Calu3 (cell line): Measurements from ENCODE around the gene SLC26A3. TPM values are rescaled to one million over a fixed set of nuclear protein-coding genes. Genes with fewer than 3 reads are reported as not detected.

ENCODE experiments used
- BruUV-seq: library from RNA; stranded (reverse); fragments of 400-500 nt; replicated peaks from 2 replicates; lab custom pipeline; 2021; lab: Mats Ljungman, UMichigan
- CTCF ChIA-PET: fragments of 300-600 bp; sonication (Branson Sonifier 250); formaldehyde crosslinking; loops from one replicate; lab custom pipeline; 2022; ENCODE audit warnings: antibody characterized with exemption; lab: Charles Lee
- DNase-seq: peaks from one replicate; pipeline ENCODE4 v3.0.0; 2022
- H3K27ac Mint-ChIP-seq: one replicate; pipeline ENCODE4 v1.8.0; 2022; ENCODE audit warnings: mixed read lengths; ENCODE audit not compliant: unreplicated experiment
- H3K27me3 Mint-ChIP-seq: one replicate; pipeline ENCODE4 v1.8.0; 2022; ENCODE audit warnings: mixed read lengths; ENCODE audit not compliant: unreplicated experiment
- H3K36me3 Mint-ChIP-seq: one replicate; pipeline ENCODE4 v1.8.0; 2022; ENCODE audit warnings: mild to moderate bottlenecking, moderate library complexity, mixed read lengths; ENCODE audit not compliant: insufficient read depth, unreplicated experiment
- H3K4me1 Mint-ChIP-seq: one replicate; pipeline ENCODE4 v1.8.0; 2022; ENCODE audit warnings: mild to moderate bottlenecking, low read depth, mixed read lengths; ENCODE audit not compliant: unreplicated experiment
- H3K4me3 Mint-ChIP-seq: one replicate; pipeline ENCODE4 v1.8.0; 2022; ENCODE audit warnings: mild to moderate bottlenecking, low read depth, moderate library complexity, mixed read lengths; ENCODE audit not compliant: unreplicated experiment
- H3K9me3 Mint-ChIP-seq: one replicate; pipeline ENCODE4 v1.8.0; 2022; ENCODE audit warnings: low read depth, mixed read lengths; ENCODE audit not compliant: unreplicated experiment
- CTCF ChIP-seq: fragments of 200-600 bp; IDR thresholded peaks from one replicate; pipeline ENCODE4 v1.8.0; 2022; ENCODE audit warnings: antibody characterized with exemption; ENCODE audit not compliant: unreplicated experiment
- intact Hi-C: fragments of 100-400 bp; cut with micrococcal nuclease; formaldehyde crosslinking; loops from one replicate; pipeline ENCODE4 v1.10.0; 2022; ENCODE audit not compliant: unreplicated experiment
- total RNA-seq: library from RNA; stranded (reverse); gene quantifications from 2 replicates; pipeline ENCODE4 v1.2.3, GENCODE V29; 2022

Gene SLC26A3
- total RNA-seq, 1 experiment from 2014 or later: not detected

GRCh38 chr7:107767391-107767790 lies 35.6 kb downstream of the SLC26A3 start:
- no peaks in the 10 kb centered on the region for H3K4me1 Mint-ChIP-seq
- H3K9me3 Mint-ChIP-seq: no peaks in the 10 kb centered on the region
- H3K36me3 Mint-ChIP-seq: no peaks in the 10 kb centered on the region
- DNase-seq: no peak
- intact Hi-C loops: no loop called here
- BruUV-seq: no TSS peak
- CTCF ChIA-PET: no interaction called here
- H3K27me3 Mint-ChIP-seq: peaks cover 22% of the 10 kb centered on the region
- TF ChIP-seq CTCF: no peak
- H3K4me3 Mint-ChIP-seq: no peak overlapping the region
- no peak overlapping the region for H3K27ac Mint-ChIP-seq

- no peak overlapping the region for H3K4me3 Mint-ChIP-seq
- intact Hi-C loops: no loop called here
- H3K4me1 Mint-ChIP-seq: no peaks in the 10 kb centered on the region
- TF ChIP-seq CTCF: no peak
- no peaks in the 10 kb centered on the region for H3K27me3 Mint-ChIP-seq
- BruUV-seq: TSS peak; percentile 20
- CTCF ChIA-PET: no interaction called here
- H3K36me3 Mint-ChIP-seq: peaks cover 17% of the 10 kb centered on the region
- H3K9me3 Mint-ChIP-seq: no peaks in the 10 kb centered on the region
- no peak overlapping the region for H3K27ac Mint-ChIP-seq
- no peak for DNase-seq
Observed at GRCh38 chr7:107758667-107759066, 44.4 kb downstream of the SLC26A3 start.

- no peak for DNase-seq
- intact Hi-C loops: no loop called here
- no peaks in the 10 kb centered on the region for H3K27me3 Mint-ChIP-seq
- H3K9me3 Mint-ChIP-seq: no peaks in the 10 kb centered on the region
- H3K36me3 Mint-ChIP-seq: peaks cover 28% of the 10 kb centered on the region
- H3K4me1 Mint-ChIP-seq: no peaks in the 10 kb centered on the region
- H3K4me3 Mint-ChIP-seq: no peak overlapping the region
- CTCF ChIA-PET: no interaction called here
- no peak overlapping the region for H3K27ac Mint-ChIP-seq
- TF ChIP-seq CTCF: no peak
- BruUV-seq: no TSS peak
Observed at GRCh38 chr7:107754642-107755041, 48.4 kb downstream of the SLC26A3 start.

GRCh38 chr7:107751113-107751512 lies 51.9 kb downstream of the SLC26A3 start:
- CTCF ChIA-PET: no interaction called here
- intact Hi-C loops: no loop called here
- H3K4me1 Mint-ChIP-seq: no peaks in the 10 kb centered on the region

More at GRCh38 chr7:107751113-107751512, 51.9 kb downstream of the SLC26A3 start:
- H3K36me3 Mint-ChIP-seq: peaks cover 16% of the 10 kb centered on the region
- no peak for DNase-seq
- H3K27me3 Mint-ChIP-seq: no peaks in the 10 kb centered on the region
- no TSS peak for BruUV-seq
- no peak overlapping the region for H3K4me3 Mint-ChIP-seq
- H3K9me3 Mint-ChIP-seq: no peaks in the 10 kb centered on the region
- TF ChIP-seq CTCF: no peak
- no peak overlapping the region for H3K27ac Mint-ChIP-seq
